GM20431 (cell line): ENCODE data around the gene CAVIN3.

Experiments
- in situ Hi-C: fragments of 300-500 bp; cut with MseI, MboI; formaldehyde crosslinking; loops from one replicate; pipeline ENCODE4 v1.15.0; 2020; ENCODE audit warnings: low sequenced_read_pairs; ENCODE audit not compliant: unreplicated experiment

The CAVIN3 gene, protein sequence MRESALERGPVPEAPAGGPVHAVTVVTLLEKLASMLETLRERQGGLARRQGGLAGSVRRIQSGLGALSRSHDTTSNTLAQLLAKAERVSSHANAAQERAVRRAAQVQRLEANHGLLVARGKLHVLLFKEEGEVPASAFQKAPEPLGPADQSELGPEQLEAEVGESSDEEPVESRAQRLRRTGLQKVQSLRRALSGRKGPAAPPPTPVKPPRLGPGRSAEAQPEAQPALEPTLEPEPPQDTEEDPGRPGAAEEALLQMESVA

DNA sequence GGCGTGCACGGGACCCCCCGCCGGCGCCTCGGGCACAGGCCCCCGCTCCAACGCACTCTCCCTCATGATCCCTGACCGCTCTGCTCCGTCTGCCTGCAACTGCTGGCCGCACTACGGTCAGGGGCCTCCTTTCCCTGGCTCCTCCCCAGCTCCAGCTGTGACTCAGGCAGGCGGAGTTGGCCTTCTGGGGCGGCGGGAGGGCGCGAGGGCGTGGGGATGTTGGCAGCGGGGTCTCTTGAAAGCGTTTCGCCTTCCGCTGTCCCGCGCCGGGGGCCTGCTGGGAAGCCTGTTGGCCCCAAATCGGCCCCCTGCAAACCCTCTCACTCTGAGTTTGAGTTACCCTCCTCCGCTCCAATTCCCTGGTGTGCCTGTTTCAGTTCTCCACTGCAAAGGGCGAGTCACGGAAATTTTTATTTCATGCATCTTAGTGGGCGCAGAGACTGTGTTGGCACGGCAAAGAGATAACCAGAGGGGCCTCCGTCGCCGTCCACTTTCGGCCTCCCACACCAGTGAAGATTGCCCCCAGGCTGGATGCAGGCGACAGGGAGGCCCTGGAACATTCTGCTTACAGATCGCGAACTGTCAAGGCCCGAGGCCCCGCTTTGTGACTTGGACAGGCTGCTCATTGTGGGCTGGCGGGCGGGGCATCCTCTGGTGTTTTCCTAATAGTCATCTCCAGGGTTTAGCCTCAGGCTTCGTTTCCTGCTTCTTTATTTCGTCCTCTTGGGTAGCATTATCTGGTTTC is at the start of gene CAVIN3:
Gene CAVIN3, minus strand, starts transcription at position 91 of the 745 bp plus-strand sequence. Its CDS starts 25 bp downstream, at position 66.
- in situ Hi-C loops: no loop called here

DNA sequence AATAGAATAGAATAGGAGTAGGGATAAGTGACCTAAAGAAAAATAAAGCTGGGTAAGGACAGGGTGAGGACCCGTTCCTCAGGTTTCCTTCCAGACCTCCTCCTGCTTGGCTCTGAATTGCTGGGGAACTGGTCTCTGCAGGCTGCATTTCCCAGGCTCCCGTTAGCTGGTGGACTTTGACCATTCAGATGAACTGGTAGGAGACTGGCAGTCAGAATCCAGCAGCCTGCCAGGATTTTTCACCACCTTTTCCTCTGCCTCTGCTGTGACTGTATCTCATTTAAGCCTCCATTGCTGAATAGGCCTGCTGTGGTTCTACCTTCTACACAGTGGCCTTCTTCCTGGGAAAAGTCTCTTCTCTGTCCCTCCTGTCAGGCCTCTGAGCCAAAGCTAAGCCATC is 45.4 kb upstream of the CAVIN3 start:
- in situ Hi-C loops: loop anchor here (25.0 kb wide), 1 partner anchor 353 kb away; the partner anchor contains the start of gene OR56A4

DNA sequence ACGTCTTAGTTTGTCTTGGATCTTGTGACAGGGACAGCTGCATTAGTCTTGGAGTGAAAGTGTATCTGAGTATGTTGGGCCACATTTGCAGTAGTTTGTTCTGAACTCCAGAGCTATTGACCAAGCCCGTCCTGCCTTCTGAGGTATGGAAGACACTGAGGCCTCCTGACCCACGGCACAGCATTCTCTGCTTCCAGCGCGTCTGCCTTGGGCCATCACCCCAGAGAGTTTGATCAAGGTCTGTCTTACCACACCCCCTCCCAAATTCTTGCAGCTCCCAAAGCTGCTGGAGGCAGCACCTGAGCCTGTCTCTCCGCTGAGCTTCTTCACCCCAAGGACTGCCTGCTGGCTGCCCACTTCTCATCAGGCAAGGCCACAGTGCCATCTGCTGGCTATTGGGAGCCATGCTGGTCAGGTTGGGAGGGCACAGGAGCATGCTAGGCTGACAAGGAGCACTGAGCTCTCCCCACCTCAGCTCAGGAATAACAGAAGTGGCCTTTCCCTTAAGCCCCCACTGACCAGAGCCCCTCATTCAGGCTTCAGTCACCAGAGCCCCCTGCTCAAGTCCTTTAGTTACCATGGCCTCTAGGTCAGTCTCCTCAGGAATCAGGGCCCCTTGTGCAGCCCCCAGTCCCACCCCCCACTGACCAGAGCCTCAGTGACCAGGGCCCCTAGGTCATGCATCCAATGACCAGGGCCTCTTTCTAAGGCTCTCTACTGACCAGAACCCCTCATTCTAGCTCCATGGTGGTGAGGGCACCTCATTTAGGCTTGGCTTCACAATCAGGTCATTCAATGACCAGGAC is 42.8 kb upstream of the CAVIN3 start:
- in situ Hi-C loops: loop anchor here (25.0 kb wide), 1 partner anchor 351 kb away; the partner anchor contains the start of gene OR56A4

DNA sequence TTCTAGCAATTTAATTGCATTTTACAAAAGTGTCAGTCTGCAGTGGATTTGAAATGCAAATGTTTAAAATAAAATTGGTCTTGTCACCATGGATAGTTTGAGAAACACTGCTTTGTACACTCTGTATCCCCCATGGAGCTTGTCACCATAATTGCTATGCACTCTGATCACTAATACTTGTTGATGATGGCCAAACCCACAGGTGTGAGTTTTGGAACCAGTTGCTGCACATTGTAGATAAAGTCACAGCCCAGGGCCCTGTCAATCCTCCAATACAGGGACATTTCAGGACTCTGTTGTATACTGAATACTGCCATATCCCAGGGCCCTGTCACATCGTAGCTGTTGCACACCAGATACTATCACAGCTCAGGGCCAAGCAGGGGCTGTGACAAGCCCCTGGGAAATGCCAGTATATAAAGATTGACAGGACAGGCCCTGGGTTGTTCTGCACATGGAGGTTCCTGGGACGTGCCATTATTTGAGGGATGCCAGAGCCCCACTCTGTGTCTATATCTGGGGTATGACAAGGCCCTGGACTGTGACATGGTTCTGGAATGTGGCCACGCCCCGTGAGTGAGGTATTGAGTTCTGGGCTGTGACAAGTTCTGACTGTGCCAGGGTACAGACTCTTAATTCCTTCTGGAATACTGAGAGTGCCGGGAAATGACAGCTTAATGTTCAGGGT is 42.0 kb upstream of the CAVIN3 start:
- in situ Hi-C loops: loop anchor here (25.0 kb wide), 1 partner anchor 350 kb away; the partner anchor contains the start of gene OR56A4

DNA sequence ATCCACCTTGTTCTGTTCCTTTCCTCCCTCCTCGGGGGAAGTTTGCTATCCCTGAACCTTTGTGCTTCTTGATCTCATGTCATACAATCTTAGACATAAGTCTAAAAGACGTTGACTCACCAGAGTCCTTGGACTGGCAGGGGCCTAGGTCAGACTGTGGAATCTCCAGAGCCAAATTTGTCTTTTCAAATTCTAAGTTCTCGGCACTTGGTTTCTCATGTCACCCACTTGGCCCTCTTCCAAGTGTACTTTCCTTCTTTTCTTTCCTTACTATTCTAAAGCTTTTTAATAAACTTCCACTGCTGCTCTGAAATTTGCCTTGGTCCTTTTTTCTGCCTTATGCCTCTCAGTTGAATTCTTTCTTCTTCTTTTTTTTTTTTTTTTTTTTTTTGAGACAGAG is 39.9 kb upstream of the CAVIN3 start:
- in situ Hi-C loops: loop anchor here (25.0 kb wide), 1 partner anchor 348 kb away; the partner anchor contains the start of gene OR56A4

DNA sequence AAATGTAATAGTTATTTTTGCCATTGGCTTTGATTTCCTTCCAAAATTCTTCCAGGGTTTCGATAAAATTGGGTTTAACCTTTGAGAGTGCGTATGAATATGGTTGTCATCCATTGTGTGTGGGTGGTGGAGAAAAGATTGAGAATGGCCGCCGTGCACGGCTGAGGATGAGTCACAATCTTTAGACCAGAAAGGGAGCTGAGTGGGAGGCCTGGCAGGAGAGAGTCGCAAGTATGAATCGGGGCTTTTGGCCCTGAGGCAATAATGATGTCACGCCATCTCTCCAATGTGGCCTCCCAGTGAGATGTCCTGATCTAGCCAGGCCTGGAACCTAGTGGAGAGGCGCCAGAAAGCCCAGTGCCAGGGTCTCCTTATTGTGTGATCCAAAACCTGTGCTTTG is 36.9 kb upstream of the CAVIN3 start:
- in situ Hi-C loops: loop anchor here (25.0 kb wide), 1 partner anchor 345 kb away; the partner anchor contains the start of gene OR56A4

DNA sequence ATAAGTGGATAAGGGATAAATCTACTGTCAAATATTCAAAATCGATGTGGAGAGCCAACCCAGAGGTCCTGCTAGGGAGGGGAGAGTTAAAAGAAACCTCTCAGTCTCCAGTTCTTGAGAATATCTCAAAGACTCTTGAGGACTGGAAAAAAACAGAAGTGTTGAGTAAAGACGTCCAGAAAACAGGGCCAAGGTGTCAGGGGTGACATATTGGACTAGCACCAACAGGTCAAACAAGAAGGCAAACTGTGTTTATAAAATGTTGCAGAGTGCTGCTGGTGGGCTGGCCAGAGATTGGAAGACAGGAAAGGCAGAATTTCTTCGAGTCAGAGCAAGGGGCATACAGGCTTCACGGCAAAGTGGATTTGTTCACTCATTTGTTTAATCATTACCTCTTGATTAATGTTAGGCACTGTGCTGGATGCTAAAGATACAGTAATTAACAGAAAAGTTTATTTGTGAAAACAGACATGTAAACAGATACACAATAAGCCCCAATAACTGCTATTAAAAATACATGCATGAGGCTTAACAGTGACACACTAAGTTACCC is 36.3 kb upstream of the CAVIN3 start:
- in situ Hi-C loops: loop anchor here (25.0 kb wide), 1 partner anchor 344 kb away; the partner anchor contains the start of gene OR56A4

DNA sequence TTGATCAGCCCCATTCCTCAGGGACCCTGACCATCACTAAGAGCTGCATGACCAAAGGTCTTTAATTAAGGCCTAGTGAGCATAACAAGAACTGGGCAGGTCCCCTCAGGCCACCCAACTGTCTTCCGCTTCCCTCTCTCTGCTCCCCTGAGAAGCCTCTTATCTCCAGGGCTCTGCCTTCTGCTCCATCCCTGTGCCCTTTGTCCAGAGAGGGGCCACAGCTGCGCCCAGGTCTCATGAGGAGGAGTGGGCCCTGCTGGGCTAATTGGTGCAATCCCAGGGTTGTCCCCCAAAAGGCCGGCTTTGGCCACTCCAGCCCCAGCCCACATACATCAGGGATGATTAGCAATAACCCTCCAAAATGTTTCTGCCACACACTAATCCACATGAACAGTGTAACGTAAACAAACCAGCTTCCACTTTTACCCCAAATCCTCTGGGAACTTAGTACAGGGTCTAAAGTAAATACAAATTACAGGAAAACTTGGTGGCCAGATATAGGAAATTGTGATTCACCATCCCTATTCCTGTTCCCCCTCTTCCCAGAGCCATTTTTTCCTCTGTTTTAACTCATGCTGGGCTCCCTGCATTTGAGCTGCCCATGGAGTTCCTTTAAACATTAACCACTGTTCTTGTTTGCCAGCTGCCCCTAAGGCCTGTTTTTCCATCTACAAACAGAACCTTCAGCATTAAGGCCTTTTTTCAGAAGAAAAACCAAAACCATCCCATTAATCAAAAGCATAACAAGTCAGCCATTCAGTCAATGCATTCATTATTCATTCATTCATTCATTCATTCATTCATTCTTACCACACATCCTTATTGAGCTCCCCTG is 34.6 kb upstream of the CAVIN3 start:
- in situ Hi-C loops: loop anchor here (25.0 kb wide), 1 partner anchor 343 kb away; the partner anchor contains the start of gene OR56A4

DNA sequence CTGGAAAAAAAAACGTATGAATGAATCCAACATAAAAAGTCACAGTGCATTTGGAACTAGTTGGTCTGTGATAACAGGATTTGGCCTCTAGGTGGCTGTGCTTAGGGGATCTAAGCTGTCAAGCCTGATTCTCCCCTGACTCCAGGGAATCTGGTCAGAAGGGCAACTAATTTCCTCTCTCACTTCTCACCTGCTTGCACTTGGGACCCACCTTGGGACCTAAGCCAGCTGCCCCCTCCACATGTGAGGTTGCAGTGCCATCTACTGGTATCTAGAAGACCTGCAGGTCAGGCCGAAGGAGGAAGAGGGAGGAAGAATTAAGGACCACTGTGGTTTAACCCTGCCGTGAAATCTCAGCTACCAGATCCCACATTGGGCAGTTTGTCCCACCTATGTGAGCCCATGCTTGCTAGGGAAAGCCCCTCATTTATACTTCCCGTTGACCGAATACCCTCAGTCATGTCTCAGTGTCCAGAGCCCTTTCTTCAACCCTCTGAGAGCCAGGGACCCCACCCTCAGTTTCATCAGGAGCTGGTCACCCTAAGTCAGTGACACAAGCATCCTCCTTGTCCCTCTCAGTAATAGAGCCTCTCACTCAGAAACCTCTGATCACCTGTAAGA is 33.2 kb upstream of the CAVIN3 start:
- in situ Hi-C loops: loop anchor here (25.0 kb wide), 1 partner anchor 341 kb away; the partner anchor contains the start of gene OR56A4

DNA sequence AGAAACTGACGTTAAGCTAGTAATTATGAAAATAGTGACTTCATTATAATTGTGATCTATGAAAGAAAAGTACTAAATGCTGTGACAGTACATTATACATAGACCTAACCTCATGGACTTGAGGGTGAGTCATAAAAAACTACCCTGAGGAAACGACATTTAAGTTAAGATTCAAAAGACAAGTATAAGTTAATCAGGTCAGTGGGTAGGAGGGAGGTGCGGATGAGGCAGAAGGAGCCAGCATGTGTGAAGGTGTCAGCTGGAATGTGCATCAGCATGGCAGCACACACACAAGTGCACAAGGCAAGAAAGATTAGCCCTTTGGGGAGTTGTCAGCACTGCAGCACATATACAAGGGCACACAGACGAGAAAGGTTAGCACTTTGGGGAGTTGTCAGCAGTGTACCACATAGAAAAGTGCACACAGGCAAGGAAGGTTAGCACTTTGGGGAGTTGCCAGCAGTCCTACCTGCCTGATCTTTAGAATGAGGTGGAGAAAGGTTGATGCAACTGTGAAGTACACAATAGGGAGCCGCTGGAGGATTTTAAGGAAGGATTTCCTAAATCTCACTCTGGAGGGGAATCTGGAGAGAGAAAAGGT is 31.6 kb upstream of the CAVIN3 start:
- in situ Hi-C loops: loop anchor here (25.0 kb wide), 1 partner anchor 340 kb away; the partner anchor contains the start of gene OR56A4

DNA sequence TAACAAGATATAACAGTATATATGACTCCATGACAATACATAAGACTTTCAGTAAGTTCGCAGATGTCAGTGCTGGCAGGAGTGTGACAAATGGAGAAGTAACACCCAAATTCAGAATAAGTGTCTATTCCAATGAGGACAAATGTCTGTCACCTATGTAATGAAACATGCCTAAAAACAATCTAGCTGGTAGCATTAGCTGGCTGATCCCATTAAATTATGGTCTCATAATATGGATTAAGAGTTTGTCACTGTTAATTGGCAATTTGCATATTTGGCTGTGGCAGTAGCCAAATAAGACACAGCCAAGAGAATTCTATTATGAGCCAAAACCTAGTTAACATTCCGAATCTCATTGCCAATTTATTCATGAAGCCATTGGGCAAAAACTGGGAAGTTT is 30.2 kb upstream of the CAVIN3 start:
- in situ Hi-C loops: loop anchor here (25.0 kb wide), 1 partner anchor 338 kb away; the partner anchor contains the start of gene OR56A4

DNA sequence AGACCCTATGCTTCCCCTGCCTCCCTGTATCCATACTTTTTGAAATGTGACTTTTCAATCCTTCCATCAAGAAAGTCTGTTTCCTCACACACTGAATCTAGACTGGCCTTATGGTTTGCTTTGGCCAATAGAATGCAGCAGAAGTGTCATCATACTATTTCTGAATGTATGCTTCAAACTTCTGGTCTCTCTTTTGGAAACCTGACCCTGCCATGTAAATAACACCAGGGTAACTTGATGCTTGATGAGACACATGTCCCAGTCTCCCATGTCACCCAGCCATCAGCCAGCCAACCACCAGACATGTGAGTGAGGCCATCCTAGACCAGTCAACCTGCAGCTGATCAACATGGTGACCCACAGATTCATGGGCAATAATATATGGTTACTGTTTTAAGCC is 29.7 kb upstream of the CAVIN3 start:
- in situ Hi-C loops: loop anchor here (25.0 kb wide), 1 partner anchor 338 kb away; the partner anchor contains the start of gene OR56A4

DNA sequence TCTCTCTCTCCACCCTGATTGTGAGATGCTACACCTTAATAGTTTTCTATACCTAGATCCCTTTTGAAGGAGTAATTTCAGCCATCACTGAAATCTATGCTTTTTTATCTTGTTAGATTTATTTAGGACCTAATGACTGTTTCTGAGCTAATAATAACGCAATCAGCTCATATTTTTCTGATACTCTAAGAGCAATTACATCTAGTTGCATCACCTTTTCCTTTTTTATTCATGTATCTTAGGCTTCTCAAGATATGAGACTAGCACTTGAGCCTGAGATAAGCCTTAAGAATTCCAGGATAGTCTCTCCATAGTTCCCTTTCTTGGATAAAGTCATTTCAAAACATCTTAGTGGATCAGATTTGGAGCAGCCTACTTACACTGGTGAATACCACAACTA is 25.1 kb upstream of the CAVIN3 start:
- in situ Hi-C loops: no loop called here

DNA sequence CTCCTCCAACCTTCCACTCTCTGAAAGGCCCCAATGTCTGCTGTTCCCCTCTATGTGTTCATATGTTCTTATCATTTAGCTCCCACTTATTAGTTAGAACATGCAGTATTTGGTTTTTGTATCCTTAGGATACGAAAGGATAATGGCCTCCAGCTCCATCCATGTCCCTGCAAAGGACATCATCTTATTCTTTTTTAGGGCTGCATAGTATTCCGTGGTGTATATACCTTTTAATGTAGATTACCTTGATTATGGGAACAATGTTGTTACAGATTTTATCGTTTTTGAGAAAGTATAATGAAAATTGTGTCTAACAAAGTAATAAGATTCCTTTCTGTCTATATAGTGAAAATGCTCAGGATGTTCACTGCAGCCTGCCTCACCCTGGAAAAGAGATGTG is 16.0 kb upstream of the CAVIN3 start:
- in situ Hi-C loops: no loop called here

DNA sequence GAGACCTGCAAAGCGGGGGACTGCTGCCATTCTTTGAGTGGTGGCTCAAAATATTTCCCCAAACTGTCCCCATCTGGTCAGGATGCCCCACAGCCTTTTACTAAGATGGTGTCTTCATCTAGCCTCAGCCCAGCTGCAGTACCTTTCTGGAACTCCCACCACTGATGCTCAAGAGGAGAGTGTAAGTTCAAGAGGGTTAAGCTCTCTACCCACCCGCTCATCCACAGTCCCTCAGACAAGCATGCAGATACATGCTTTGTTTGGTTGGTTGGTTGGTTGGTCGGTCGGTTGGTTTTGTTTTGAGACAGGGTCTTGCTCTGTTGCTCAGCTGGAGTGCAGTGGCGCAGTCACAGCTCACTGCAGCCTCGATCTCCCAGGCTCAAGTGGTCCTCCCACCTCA is 14.5 kb upstream of the CAVIN3 start:
- in situ Hi-C loops: no loop called here

DNA sequence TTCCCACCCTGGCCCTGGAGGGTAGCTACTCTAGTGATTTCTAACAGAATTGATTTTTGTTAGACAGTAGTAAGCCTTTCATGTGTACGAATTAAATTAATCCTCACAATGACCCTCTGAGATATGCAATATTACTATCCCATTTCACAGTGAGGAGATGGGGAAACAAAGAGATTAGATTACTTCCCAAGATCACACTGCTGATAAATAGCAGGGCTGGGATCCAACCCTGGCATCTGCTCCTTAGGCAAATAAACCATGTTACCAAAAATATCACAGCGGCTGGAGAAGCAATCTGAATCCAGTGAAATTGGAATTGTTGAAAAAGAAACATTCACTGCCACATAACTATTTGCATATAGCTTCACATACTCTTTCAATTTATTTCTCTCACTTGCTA is 12.8 kb upstream of the CAVIN3 start:
- in situ Hi-C loops: no loop called here

DNA sequence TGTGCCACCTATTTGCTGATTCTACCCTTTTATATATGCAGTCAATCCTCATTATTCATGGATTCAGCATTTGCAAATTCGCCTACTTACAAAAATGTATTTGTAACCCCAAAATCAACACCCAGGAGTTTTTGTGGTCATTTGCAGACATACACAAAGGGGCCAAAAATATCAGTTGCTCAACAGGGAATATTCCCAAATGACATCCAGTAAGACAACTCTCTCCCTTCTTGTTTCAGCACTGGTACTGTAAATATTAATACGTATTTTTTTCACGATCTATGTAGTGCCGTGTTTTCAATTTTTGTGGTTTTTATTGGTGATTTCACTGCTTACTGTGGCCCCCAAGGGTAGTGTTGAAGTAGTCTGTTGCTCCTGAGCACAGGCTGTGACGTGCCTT is 11.8 kb upstream of the CAVIN3 start:
- in situ Hi-C loops: no loop called here
